Activated T-cell treated with anti-CD3 and anti-CD28 coated beads, Interleukin-2, amount 50 U/mL, for 72 hours (primary cell): ENCODE results near the gene PHF3. TPM values are rescaled to one million over a fixed set of nuclear protein-coding genes. Genes with fewer than 3 reads are reported as not detected.

ENCODE experiments used
- ATAC-seq, 2 donors: fragments of 150-1000 bp; cut with Tn5 transposase; replicated peaks in 1 of 2; 2 replicates each; pipeline ENCODE4 v1.10.0; 2021; ENCODE audit warnings: moderate library complexity in 2 of 2, mild to moderate bottlenecking in 1 of 2
- DNase-seq, 2 donors: peaks; one replicate each; pipeline ENCODE4 v3.0.0; 2021 to 2022; ENCODE audit warnings: mixed read lengths in 1 of 2
- H3K27ac Mint-ChIP-seq: one replicate; pipeline ENCODE4 v1.8.0; 2022; ENCODE audit warnings: mild to moderate bottlenecking, moderate library complexity, mixed read lengths
- H3K27me3 Mint-ChIP-seq: one replicate; pipeline ENCODE4 v1.8.0; 2022; ENCODE audit warnings: low read depth, mixed read lengths
- H3K36me3 Mint-ChIP-seq, 2 donors: one replicate each; pipeline ENCODE4 v1.8.0; 2022; ENCODE audit warnings: mixed read lengths in 2 of 2, mild to moderate bottlenecking in 1 of 2; ENCODE audit not compliant: insufficient read depth in 2 of 2
- H3K4me1 Mint-ChIP-seq: one replicate; pipeline ENCODE4 v1.8.0; 2022; ENCODE audit warnings: low read depth, mixed read lengths
- H3K4me3 Mint-ChIP-seq, 2 donors: one replicate each; pipeline ENCODE4 v1.8.0; 2022; ENCODE audit warnings: mild to moderate bottlenecking in 2 of 2, mixed read lengths in 2 of 2, moderate library complexity in 2 of 2
- H3K9me3 Mint-ChIP-seq, 2 donors: one replicate each; pipeline ENCODE4 v1.8.0; 2022; ENCODE audit warnings: mixed read lengths in 2 of 2
- total RNA-seq, 2 donors: library from RNA; stranded (reverse); gene quantifications; one replicate each; pipeline ENCODE4 v1.2.3, GENCODE V29; 2022

The PHF3 gene
- total RNA-seq, 2 donors from 2014 or later, result 69.7 to 72.6 TPM

DNA sequence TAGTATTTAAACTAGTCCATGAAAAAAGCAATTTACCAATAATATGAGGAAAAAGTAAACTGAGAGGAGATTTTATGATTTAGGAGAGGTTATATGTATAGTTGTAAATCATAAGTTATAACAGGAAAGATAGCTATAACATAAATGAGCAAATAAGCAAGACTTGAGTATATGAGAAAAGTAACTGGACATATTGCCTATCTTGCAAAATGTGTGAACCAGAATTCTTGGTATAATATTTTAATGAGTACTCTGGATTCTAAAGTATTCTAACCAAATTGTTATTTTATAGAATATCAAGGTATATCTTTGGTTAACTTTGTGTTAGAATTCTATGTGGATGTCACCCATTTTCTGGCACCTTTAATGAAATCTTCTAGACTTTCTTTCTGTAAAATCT lies 124.6 kb downstream of the PHF3 start:
- no peak for ATAC-seq
- Mint-ChIP-seq H3K9me3 (peaks cover 2 to 6% of the 10 kb centered on the region in 2 donors), H3K27me3 (no peaks in the 10 kb centered on the region), H3K36me3 (peaks cover 2 to 17% of the 10 kb centered on the region in 2 donors), H3K27ac (peak overlapping the region; percentile 65), H3K4me3 (no peak overlapping the region), H3K4me1 (no peaks in the 10 kb centered on the region)
- DNase-seq, result no peak

DNA sequence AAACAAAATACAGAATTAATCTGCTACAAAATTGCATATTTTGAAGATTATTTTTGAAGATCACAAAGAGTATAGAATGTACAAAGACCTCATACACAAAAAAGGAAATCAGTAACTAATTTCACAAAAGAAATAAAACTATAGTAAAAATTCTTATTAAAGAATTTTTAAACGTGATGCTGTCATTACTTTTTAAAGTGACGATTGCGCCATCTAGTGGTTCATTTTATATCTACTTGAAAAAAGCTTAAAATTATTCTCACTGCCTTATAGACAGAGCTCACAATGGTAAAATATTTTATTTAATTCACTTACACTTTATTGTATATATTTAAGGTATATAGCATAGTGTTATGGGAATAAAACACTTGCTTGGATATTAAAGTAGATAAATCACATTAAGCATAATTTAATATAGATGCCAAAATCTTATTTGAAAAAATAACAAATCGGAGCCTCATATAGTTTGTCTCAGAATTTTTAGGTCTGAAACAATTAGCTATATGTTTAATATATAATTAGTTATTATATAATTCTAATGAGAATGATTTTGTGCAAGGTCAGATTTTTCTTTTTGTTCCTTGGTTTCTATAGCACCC lies 128.8 kb downstream of the PHF3 start:
- Mint-ChIP-seq H3K4me3 (no peak overlapping the region), H3K27ac (no peak overlapping the region), H3K36me3 (no peaks in the 10 kb centered on the region), H3K4me1 (no peaks in the 10 kb centered on the region), H3K27me3 (no peaks in the 10 kb centered on the region), H3K9me3 (peaks cover 0 to 1% of the 10 kb centered on the region in 2 donors)
- no peak for DNase-seq
- ATAC-seq, result no peak

Other genes with a start within 250 kb of the PHF3 start
- gene PTP4A1, start 63.3 kb upstream of the PHF3 start, total RNA-seq, result 10 to 100 TPM; 67.6 to 88.7 TPM